Right lobe of liver (tissue), 4 donors: ENCODE measurements around the gene ITPR2.

Source experiments
- POLR2A ChIP-seq: fragments of 450-650 bp; IDR thresholded peaks from one replicate; pipeline ENCODE4 v1.6.1; 2017; ENCODE audit warnings: antibody characterized with exemption, mild to moderate bottlenecking
- TF ChIP-seq, protein P1 (sequence below), 4 donors: fragments of 200-600 bp in 3 of 4; fragments of 450-650 bp in 1 of 4; IDR thresholded peaks; one replicate each; pipeline versions ENCODE4 v1.5.1 to v1.8.0; 2016 to 2022; ENCODE audit warnings: antibody characterized with exemption in 4 of 4, mild to moderate bottlenecking in 2 of 4
- donor health status: DM: no; HTN: no; CAD: no.
- donor health status: DM: no; HTN: no; CAD: no.
- donor health status: DM: no; HTN: yes; CAD: no.

DNA sequence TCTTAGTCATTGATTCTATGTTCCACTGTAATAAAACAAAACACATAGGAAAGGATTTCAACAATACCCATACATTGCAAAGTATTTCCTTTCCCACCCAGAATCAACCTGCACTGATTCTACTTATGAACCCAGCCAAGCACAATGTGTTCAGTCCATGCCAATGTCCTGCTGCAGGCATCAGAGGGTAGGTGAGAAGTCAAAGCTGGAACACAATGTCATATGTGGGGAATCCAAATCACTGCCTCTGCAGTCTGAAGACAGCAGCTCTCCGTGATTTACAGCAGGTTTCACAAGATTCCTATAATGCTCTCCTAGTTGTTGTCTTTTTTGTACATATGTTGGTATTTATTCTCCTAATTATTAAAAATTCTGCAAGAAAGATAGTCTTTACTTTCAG lies 25.7 kb downstream of the ITPR2 start:
- TF ChIP-seq, protein P1, sequence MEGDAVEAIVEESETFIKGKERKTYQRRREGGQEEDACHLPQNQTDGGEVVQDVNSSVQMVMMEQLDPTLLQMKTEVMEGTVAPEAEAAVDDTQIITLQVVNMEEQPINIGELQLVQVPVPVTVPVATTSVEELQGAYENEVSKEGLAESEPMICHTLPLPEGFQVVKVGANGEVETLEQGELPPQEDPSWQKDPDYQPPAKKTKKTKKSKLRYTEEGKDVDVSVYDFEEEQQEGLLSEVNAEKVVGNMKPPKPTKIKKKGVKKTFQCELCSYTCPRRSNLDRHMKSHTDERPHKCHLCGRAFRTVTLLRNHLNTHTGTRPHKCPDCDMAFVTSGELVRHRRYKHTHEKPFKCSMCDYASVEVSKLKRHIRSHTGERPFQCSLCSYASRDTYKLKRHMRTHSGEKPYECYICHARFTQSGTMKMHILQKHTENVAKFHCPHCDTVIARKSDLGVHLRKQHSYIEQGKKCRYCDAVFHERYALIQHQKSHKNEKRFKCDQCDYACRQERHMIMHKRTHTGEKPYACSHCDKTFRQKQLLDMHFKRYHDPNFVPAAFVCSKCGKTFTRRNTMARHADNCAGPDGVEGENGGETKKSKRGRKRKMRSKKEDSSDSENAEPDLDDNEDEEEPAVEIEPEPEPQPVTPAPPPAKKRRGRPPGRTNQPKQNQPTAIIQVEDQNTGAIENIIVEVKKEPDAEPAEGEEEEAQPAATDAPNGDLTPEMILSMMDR (IDR thresholded peaks at IDR 0.05), result no peak
- TF ChIP-seq POLR2A, result no peak
